AG20443 (cell line): ENCODE data around the gene OR1F1.
"Not testable (repeated sequence)": the region's sequence is repeated elsewhere in the genome, so short reads cannot be mapped to it uniquely, and the experiment has no call there.

Experiments
- DNase-seq: peaks from one replicate; pipeline ENCODE4 v3.0.0; 2012; ENCODE audit warnings: low spot score, mixed read lengths

Gene OR1F1

GRCh38 chr16:3150346-3151218, 37.4 kb upstream of the OR1F1 start:
- peak; percentile 99 for DNase-seq

- DNase-seq, result no peak
Observed at GRCh38 chr16:3152027-3152276, 36.1 kb upstream of the OR1F1 start.

GRCh38 chr16:3152277-3152990, 35.6 kb upstream of the OR1F1 start:
- DNase-seq, result peak; percentile 73

GRCh38 chr16:3152991-3153368, 35.0 kb upstream of the OR1F1 start:
- DNase-seq, result no peak

- no peak for DNase-seq
Observed at GRCh38 chr16:3155181-3155580, 32.8 kb upstream of the OR1F1 start.

- no peak for DNase-seq
Observed at GRCh38 chr16:3155972-3156371, 32.0 kb upstream of the OR1F1 start.

- peak; percentile 57 for DNase-seq
Observed at GRCh38 chr16:3157229-3158025, 30.6 kb upstream of the OR1F1 start.

- DNase-seq, result no peak
Observed at GRCh38 chr16:3158026-3158509, 29.9 kb upstream of the OR1F1 start.

- DNase-seq, result peak; percentile 95
Observed at GRCh38 chr16:3158510-3159314, 29.3 kb upstream of the OR1F1 start.

GRCh38 chr16:3161235-3162018, 26.6 kb upstream of the OR1F1 start:
- DNase-seq, result no peak

GRCh38 chr16:3164121-3164991, 23.6 kb upstream of the OR1F1 start:
- DNase-seq, result no peak

- DNase-seq, result no peak
Observed at GRCh38 chr16:3165111-3165822, 22.7 kb upstream of the OR1F1 start.

GRCh38 chr16:3166505-3166886, 21.5 kb upstream of the OR1F1 start:
- no peak for DNase-seq

GRCh38 chr16:3168729-3169128, 19.3 kb upstream of the OR1F1 start:
- not testable (repeated sequence) for DNase-seq

- peak; percentile 17 for DNase-seq
Observed at GRCh38 chr16:3170440-3171180, 17.4 kb upstream of the OR1F1 start.

- peak; percentile 14 for DNase-seq
Observed at GRCh38 chr16:3171181-3171854, 16.7 kb upstream of the OR1F1 start.

- peak; percentile 17 for DNase-seq
Observed at GRCh38 chr16:3171855-3172593, 16.0 kb upstream of the OR1F1 start.
